ENCODE results near the gene APOBR.

DNA sequence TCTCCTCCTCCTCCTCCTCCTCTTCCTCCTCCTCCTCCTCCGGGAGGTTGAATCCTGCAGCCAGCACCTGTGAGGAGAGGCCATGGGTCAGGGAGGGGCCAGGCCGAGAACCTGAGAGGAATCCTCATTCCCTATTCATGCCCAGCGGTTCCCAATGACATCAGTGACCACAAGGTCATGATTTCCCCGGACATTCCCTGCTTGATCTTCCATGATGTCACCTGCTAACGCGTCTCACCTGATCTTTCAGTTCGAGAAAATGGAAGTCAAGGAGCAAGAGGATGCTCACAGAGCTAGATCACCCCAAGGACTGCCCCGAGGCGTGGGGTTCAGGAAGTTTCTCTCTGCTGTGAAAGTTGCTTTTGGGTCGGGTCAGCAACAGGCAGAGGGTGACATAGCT lies 5.4 kb downstream of the APOBR start:
- TF ChIP-seq MYC (IDR thresholded peaks at IDR 0.05; ENCODE audit: insufficient read depth, insufficient read length, insufficient replicate concordance, low read length, severe bottlenecking) (no peak), EZH2 (IDR thresholded peaks at IDR 0.05; ENCODE audit: borderline replicate concordance, control insufficient read depth, low read depth, low read length) (no peak), RELA (IDR thresholded peaks at IDR 0.05; ENCODE audit: borderline replicate concordance, partially characterized antibody) (no peak), TCF3 (IDR thresholded peaks at IDR 0.05; ENCODE audit: borderline replicate concordance, insufficient read depth, low read depth, low read length) (no peak), STAT1 (conservative IDR thresholded peaks at IDR 0.05) (no peak), CTCF (IDR thresholded peaks at IDR 0.05 in 2 of 3, conservative IDR thresholded peaks at IDR 0.05 in 1 of 3; ENCODE audit: control insufficient read depth in 2 of 3, extremely low read depth in 1 of 3, insufficient read depth in 1 of 3, low read depth in 3 of 3, low read length in 3 of 3) (no peak), CBX5 (IDR thresholded peaks at IDR 0.05; ENCODE audit: low read depth) (no peak), RFX5 (IDR thresholded peaks at IDR 0.05; ENCODE audit: low read depth, low read length) (no peak), NR2C2 (IDR thresholded peaks at IDR 0.05; ENCODE audit: borderline replicate concordance, control insufficient read depth, insufficient read length, low read depth) (no peak), EGR1 (IDR thresholded peaks at IDR 0.05; ENCODE audit: borderline replicate concordance in 1 of 2, low read depth in 2 of 2, low read length in 2 of 2) (no peak), SMAD1 (IDR thresholded peaks at IDR 0.05; ENCODE audit: low read depth, partially characterized antibody) (no peak)
- TF ChIP-seq, protein P1, sequence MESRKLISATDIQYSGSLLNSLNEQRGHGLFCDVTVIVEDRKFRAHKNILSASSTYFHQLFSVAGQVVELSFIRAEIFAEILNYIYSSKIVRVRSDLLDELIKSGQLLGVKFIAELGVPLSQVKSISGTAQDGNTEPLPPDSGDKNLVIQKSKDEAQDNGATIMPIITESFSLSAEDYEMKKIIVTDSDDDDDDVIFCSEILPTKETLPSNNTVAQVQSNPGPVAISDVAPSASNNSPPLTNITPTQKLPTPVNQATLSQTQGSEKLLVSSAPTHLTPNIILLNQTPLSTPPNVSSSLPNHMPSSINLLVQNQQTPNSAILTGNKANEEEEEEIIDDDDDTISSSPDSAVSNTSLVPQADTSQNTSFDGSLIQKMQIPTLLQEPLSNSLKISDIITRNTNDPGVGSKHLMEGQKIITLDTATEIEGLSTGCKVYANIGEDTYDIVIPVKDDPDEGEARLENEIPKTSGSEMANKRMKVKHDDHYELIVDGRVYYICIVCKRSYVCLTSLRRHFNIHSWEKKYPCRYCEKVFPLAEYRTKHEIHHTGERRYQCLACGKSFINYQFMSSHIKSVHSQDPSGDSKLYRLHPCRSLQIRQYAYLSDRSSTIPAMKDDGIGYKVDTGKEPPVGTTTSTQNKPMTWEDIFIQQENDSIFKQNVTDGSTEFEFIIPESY (IDR thresholded peaks at IDR 0.05): no peak
- TF ChIP-seq, protein P2, sequence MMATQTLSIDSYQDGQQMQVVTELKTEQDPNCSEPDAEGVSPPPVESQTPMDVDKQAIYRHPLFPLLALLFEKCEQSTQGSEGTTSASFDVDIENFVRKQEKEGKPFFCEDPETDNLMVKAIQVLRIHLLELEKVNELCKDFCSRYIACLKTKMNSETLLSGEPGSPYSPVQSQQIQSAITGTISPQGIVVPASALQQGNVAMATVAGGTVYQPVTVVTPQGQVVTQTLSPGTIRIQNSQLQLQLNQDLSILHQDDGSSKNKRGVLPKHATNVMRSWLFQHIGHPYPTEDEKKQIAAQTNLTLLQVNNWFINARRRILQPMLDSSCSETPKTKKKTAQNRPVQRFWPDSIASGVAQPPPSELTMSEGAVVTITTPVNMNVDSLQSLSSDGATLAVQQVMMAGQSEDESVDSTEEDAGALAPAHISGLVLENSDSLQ (IDR thresholded peaks at IDR 0.05): no peak
- TF ChIP-seq, protein P3, sequence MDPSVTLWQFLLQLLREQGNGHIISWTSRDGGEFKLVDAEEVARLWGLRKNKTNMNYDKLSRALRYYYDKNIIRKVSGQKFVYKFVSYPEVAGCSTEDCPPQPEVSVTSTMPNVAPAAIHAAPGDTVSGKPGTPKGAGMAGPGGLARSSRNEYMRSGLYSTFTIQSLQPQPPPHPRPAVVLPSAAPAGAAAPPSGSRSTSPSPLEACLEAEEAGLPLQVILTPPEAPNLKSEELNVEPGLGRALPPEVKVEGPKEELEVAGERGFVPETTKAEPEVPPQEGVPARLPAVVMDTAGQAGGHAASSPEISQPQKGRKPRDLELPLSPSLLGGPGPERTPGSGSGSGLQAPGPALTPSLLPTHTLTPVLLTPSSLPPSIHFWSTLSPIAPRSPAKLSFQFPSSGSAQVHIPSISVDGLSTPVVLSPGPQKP (IDR thresholded peaks at IDR 0.05; ENCODE audit: low read depth, low read length): no peak

Measured in GM12878 (cell line).